ENCODE measurements around the gene TNFRSF13B. TPM values are rescaled to one million over a fixed set of nuclear protein-coding genes. Genes with fewer than 3 reads are reported as not detected.

TNFRSF13B gene
- polyA plus RNA-seq, 4 donors, result 0.13 to 3.0 (median 2.0) TPM; not detected in 1

Other genes starting within 250 kb of the TNFRSF13B start
- 100 to 1,000 TPM in 3 of 4 donors, 10 to 100 TPM in 1; 98.9 to 233 (median 190) TPM for gene MPRIP, start 70.3 kb upstream of the TNFRSF13B start, polyA plus RNA-seq
- 1 to 10 TPM; 1.4 to 5.2 (median 1.6) TPM for gene PLD6, start 234.2 kb upstream of the TNFRSF13B start, polyA plus RNA-seq